Lower leg skin (tissue), 4 donors: ENCODE measurements around the gene SLC8A1. TPM values are rescaled to one million over a fixed set of nuclear protein-coding genes. Genes with fewer than 3 reads are reported as not detected.

Source experiments
- DNase-seq, 2 donors: peaks; one replicate each; pipeline ENCODE4 v3.0.0-alpha.2; 2019; ENCODE audit warnings: low spot score in 2 of 2
- H3K4me3 ChIP-seq: fragments of 200-600 bp; sonication (generic); 2 replicates; pipeline ENCODE4 v1.5.1; 2017; ENCODE audit warnings: mild to moderate bottlenecking, low read depth; ENCODE audit not compliant: poor library complexity, severe bottlenecking
- POLR2A ChIP-seq, 2 donors: fragments of 450-650 bp; IDR thresholded peaks; one replicate each; pipeline ENCODE4 v1.6.1; 2016 to 2017; ENCODE audit warnings: antibody characterized with exemption in 2 of 2, mild to moderate bottlenecking in 1 of 2, moderate library complexity in 1 of 2
- WGBS, 2 donors: methylation state at CpG; one replicate each; pipeline ENCODE4 v1.1.5; 2018; 5-methylcytosine and 5-hydroxymethylcytosine counted together
- intact Hi-C: fragments of 100-400 bp; cut with DNase I; formaldehyde crosslinking; loops from one replicate; pipeline ENCODE4 v1.15.0; 2023; ENCODE audit warnings: low total_unique reads
- total RNA-seq, 4 donors: library from RNA; depleted of rRNA; stranded (reverse); fragments of >200 nt; gene quantifications; one replicate each; pipeline ENCODE4 v1.1.0, GENCODE V29; 2016
- TF ChIP-seq, protein P1 (sequence below), 3 donors: fragments of 450-650 bp; IDR thresholded peaks; one replicate each; pipeline ENCODE4 v1.5.1; 2016; ENCODE audit warnings: antibody characterized with exemption in 3 of 3, mild to moderate bottlenecking in 3 of 3, moderate library complexity in 2 of 3

Gene SLC8A1
- total RNA-seq, 4 donors from 2014 or later = 7.5 to 21.2 (median 13.0) TPM

DNA sequence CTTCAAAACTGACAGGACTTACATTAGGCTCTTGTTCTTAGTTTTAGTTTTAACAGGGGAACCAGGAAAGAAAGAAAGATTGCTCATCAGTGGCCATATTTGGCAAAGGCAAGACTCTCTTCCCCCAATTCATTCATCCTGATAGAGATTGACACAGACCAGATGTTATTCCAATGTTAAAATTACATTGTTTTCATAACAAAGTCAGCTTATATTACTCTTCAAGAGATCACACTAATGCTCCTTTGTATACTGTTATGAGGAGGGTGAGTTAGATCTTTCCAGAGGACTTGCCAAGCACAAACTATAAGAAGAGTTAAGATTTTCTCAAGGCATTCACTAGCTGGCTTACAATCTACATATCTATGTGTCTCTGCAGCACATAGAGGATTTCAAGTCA, 252.1 kb downstream of the SLC8A1 start:
- TF ChIP-seq POLR2A (IDR thresholded peaks at IDR 0.05) = no peak
- TF ChIP-seq, protein P1, sequence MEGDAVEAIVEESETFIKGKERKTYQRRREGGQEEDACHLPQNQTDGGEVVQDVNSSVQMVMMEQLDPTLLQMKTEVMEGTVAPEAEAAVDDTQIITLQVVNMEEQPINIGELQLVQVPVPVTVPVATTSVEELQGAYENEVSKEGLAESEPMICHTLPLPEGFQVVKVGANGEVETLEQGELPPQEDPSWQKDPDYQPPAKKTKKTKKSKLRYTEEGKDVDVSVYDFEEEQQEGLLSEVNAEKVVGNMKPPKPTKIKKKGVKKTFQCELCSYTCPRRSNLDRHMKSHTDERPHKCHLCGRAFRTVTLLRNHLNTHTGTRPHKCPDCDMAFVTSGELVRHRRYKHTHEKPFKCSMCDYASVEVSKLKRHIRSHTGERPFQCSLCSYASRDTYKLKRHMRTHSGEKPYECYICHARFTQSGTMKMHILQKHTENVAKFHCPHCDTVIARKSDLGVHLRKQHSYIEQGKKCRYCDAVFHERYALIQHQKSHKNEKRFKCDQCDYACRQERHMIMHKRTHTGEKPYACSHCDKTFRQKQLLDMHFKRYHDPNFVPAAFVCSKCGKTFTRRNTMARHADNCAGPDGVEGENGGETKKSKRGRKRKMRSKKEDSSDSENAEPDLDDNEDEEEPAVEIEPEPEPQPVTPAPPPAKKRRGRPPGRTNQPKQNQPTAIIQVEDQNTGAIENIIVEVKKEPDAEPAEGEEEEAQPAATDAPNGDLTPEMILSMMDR (IDR thresholded peaks at IDR 0.05) = no peak
- no peak for DNase-seq
- intact Hi-C loops = no loop called here
- no peak overlapping the region for H3K4me3 ChIP-seq

DNA sequence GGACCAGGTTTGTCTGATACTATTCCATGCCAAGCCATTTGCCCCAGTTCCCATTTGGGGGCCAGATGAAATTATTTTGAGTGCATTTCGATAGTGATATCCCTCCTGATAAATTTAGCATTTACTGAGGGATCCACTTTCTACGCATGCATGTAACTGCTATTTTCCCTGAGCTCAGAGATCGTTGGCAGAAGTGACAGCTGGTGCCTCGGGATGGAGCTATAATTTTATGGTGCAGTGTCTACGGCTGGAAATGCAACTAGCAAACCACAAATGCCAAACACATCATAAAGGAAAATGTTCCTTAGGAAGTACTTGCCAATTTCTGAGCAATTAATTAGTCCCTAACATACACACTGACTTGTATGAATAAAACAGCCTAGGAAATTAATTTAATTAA, 254.8 kb downstream of the SLC8A1 start:
- no peak overlapping the region for H3K4me3 ChIP-seq
- intact Hi-C loops = no loop called here
- no peak for DNase-seq
- WGBS, 2 donors = 44 to 52% methylated on average over 5 of the region's 5 CpGs
- TF ChIP-seq, protein P1 (IDR thresholded peaks at IDR 0.05) = no peak
- no peak for TF ChIP-seq POLR2A (IDR thresholded peaks at IDR 0.05)

DNA sequence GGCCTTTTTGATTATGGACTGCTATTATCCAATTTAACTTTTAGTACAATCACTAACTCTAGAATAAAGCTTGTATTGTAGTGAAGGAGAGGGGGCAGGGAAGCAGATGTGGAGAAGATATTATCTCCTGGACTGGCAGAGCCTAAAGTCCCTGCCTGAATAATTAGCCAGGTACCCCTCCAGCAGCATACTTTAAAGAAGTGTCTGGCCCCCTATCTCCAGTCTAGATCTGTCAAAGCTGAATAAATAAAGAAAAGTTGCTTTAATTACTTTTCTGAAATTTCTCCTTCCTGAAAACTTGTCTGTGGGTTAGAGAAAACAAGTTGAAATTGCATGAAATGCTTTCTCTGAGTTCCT, 258.2 kb downstream of the SLC8A1 start:
- no peak overlapping the region for H3K4me3 ChIP-seq
- intact Hi-C loops = no loop called here
- no peak for DNase-seq
- TF ChIP-seq POLR2A (IDR thresholded peaks at IDR 0.05) = no peak
- TF ChIP-seq, protein P1 (IDR thresholded peaks at IDR 0.05) = no peak

DNA sequence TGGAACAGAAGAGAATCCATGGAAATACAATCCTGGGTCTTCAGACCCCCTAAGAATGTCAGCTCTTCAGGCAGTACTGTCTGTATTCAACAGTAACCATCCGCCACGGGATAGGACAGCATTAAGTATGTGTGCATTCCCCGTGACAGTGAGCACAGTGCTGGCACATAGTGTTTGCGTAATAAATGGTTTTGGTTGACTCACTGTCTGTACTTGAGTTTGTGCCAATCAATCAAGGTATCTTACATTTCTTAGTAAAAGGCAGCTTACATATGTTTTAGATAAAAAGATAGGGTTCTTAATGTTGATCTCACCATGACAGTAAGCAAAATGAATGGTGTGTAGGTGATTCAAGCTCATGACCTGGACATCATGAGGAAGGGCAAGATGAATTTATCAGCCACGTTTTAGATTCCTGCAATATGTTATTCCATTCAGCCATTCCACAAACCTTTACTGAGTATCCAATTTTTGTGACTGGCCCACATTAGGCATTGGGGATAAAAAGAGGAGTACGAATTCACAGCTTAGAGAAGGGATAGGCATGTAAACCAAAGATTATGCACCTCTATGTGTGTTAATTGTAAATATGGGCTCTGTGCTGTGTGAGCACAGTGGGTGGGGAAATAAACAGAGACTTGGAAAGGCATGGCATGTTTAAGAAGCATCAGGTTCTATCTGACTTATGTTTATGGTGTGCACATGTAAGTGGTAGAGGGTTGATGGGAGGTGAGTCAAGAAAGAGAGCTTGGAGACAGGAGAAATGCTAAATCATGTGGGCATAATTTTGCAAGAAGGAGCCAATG, 258.8 kb downstream of the SLC8A1 start:
- no peak for DNase-seq
- intact Hi-C loops = no loop called here
- WGBS, 2 donors = 56 to 65% methylated on average over 6 of the region's 6 CpGs
- no peak for TF ChIP-seq POLR2A (IDR thresholded peaks at IDR 0.05)
- TF ChIP-seq, protein P1 (IDR thresholded peaks at IDR 0.05) = no peak
- no peak overlapping the region for H3K4me3 ChIP-seq

DNA sequence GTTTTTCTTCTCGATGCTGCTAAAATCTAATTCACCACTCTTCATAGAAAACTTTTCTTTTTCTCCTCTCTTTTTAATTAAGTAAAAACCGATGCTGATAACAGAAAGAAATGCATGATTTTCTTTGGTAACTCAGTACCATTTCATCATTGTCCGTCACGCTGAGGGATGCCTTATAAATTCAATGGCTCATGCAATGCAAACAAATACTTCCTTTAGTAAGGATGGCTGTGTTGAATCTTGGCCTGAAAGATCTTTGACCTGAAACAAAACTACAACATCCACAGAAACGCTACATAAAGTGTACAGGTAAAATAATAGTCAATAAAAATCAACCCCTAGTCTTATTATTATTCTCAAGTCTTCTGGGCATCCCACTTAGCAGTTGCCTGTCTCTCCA, 261.4 kb downstream of the SLC8A1 start:
- no peak for DNase-seq
- intact Hi-C loops = no loop called here
- WGBS, 2 donors = 84 to 87% methylated on average over 5 of the region's 5 CpGs
- TF ChIP-seq, protein P1 (IDR thresholded peaks at IDR 0.05) = no peak
- TF ChIP-seq POLR2A (IDR thresholded peaks at IDR 0.05) = no peak
- no peak overlapping the region for H3K4me3 ChIP-seq

DNA sequence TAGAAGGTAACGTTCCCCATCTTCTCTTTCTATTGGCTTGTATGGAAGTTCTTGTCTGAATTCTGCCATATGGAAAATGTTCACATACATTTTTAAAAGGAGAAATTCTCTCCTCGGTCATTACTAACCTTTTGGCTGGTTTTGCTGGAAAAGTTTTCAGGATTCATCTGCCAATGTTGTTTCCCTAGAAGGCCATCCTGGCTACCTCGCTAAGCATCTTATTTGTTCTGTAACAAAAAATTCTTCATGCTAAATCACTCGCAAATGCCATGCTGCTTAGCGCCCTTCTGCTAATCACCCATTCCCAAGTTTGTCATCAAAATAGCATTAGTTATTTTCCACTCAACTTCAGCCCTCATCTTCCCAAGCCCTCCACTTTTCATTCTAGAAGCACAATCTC, 262.0 kb downstream of the SLC8A1 start:
- TF ChIP-seq, protein P1 (IDR thresholded peaks at IDR 0.05) = no peak
- TF ChIP-seq POLR2A (IDR thresholded peaks at IDR 0.05) = no peak
- H3K4me3 ChIP-seq = no peak overlapping the region
- intact Hi-C loops = no loop called here
- DNase-seq = no peak
- 79 to 81% methylated on average over 5 of the region's 5 CpGs for WGBS, 2 donors
